NCI-H1436 (cell line): Measurements from ENCODE around the gene NCKIPSD.
"Not testable (repeated sequence)": the region's sequence is repeated elsewhere in the genome, so short reads cannot be mapped to it uniquely, and the experiment has no call there.

Experiments
- DNase-seq: peaks from one replicate; lab custom pipeline; 2025; lab: John Stamatoyannopoulos, UW

The NCKIPSD gene

GRCh38 chr3:48685603-48686511 lies at the start of gene NCKIPSD:
NCKIPSD (minus strand) TSS chr3:48685915; CDS start chr3:48685807, 108 bp downstream.
- DNase-seq = peak; percentile 52

GRCh38 chr3:48735075-48735767 lies 49.5 kb upstream of the NCKIPSD start:
- not testable (repeated sequence) for DNase-seq

- not testable (repeated sequence) for DNase-seq
Observed at GRCh38 chr3:48734541-48734940, 48.8 kb upstream of the NCKIPSD start.

- not testable (repeated sequence) for DNase-seq
Observed at GRCh38 chr3:48733752-48734518, 48.2 kb upstream of the NCKIPSD start.

GRCh38 chr3:48727511-48727910 lies 41.8 kb upstream of the NCKIPSD start:
- DNase-seq = no peak

- not testable (repeated sequence) for DNase-seq
Observed at GRCh38 chr3:48725185-48725855, 39.6 kb upstream of the NCKIPSD start.

GRCh38 chr3:48723725-48724124 lies 38.0 kb upstream of the NCKIPSD start:
- DNase-seq = no peak

GRCh38 chr3:48723293-48723692 lies 37.6 kb upstream of the NCKIPSD start:
- DNase-seq = not testable (repeated sequence)

GRCh38 chr3:48716982-48717746 lies 31.4 kb upstream of the NCKIPSD start, which contains the start of gene IP6K2:
IP6K2 (minus strand) TSS chr3:48717221; CDS start chr3:48695291, 21,930 bp downstream.
- peak; percentile 89 for DNase-seq

- no peak for DNase-seq
Observed at GRCh38 chr3:48716508-48716981, 30.8 kb upstream of the NCKIPSD start.

- DNase-seq = no peak
Observed at GRCh38 chr3:48715174-48715800, 29.6 kb upstream of the NCKIPSD start.

GRCh38 chr3:48711727-48712126 lies 26.0 kb upstream of the NCKIPSD start:
- DNase-seq = no peak

GRCh38 chr3:48709051-48709461 lies 23.3 kb upstream of the NCKIPSD start:
- no peak for DNase-seq

- DNase-seq = no peak
Observed at GRCh38 chr3:48708481-48708889, 22.8 kb upstream of the NCKIPSD start.

GRCh38 chr3:48707157-48707556 lies 21.4 kb upstream of the NCKIPSD start:
- no peak for DNase-seq

GRCh38 chr3:48702320-48702920 lies 16.7 kb upstream of the NCKIPSD start:
- no peak for DNase-seq

GRCh38 chr3:48700731-48701405 lies 15.2 kb upstream of the NCKIPSD start:
- DNase-seq = no peak

GRCh38 chr3:48698891-48699290 lies 13.2 kb upstream of the NCKIPSD start:
- DNase-seq = no peak

- DNase-seq = no peak
Observed at GRCh38 chr3:48697952-48698351, 12.2 kb upstream of the NCKIPSD start.
